Thymus (tissue), 11 donors: ENCODE measurements around the gene ST3GAL4. TPM values are rescaled to one million over a fixed set of nuclear protein-coding genes. Genes with fewer than 3 reads are reported as not detected.
"Not testable (repeated sequence)": the region's sequence is repeated elsewhere in the genome, so short reads cannot be mapped to it uniquely, and the experiment has no call there.

ENCODE experiments used
- DNase-seq, 9 donors: peaks; one replicate each; pipeline ENCODE4 v3.0.0-alpha.2; 2013; ENCODE audit warnings: low spot score in 9 of 9, low read depth in 6 of 9, missing footprints in 1 of 9
- H3K27ac ChIP-seq, 2 donors: one replicate each; pipeline ENCODE4 v1.5.1; 2013; ENCODE audit warnings: control low read depth in 1 of 2, low read depth in 1 of 2, low read length in 1 of 2, mild to moderate bottlenecking in 1 of 2, moderate library complexity in 1 of 2
- H3K27me3 ChIP-seq, 2 donors: one replicate each; pipeline ENCODE4 v1.5.1; 2013; ENCODE audit warnings: low read length in 1 of 2; ENCODE audit not compliant: control insufficient read depth in 2 of 2, insufficient read depth in 1 of 2
- H3K36me3 ChIP-seq, 2 donors: one replicate each; pipeline ENCODE4 v1.5.1; 2013; ENCODE audit warnings: low read length in 1 of 2, mild to moderate bottlenecking in 1 of 2, moderate library complexity in 1 of 2; ENCODE audit not compliant: control insufficient read depth in 2 of 2, insufficient read depth in 2 of 2
- H3K4me1 ChIP-seq, 2 donors: one replicate each; pipeline ENCODE4 v1.5.1; 2013; ENCODE audit warnings: low read length in 2 of 2; ENCODE audit not compliant: control insufficient read depth in 2 of 2, insufficient read depth in 2 of 2
- H3K4me3 ChIP-seq, 2 donors: one replicate each; pipeline ENCODE4 v1.5.1; 2013; ENCODE audit warnings: low read length in 2 of 2, control low read depth in 1 of 2, mild to moderate bottlenecking in 1 of 2
- H3K9me3 ChIP-seq, 2 donors: one replicate each; pipeline ENCODE4 v1.5.1; 2013; ENCODE audit warnings: low read length in 1 of 2, mild to moderate bottlenecking in 1 of 2; ENCODE audit not compliant: control insufficient read depth in 2 of 2, insufficient read depth in 1 of 2
- WGBS: extraction: QIAGEN DNeasy Blood & Tissue Kit; methylation state at CpG from one replicate; pipeline ENCODE4 v1.1.7; 2013; 5-methylcytosine and 5-hydroxymethylcytosine counted together
- polyA plus RNA-seq: library from polyadenylated mRNA; stranded (reverse); fragments of 200-250 nt; gene quantifications from one replicate; pipeline ENCODE4 v1.2.3, GENCODE V29; 2013
- total RNA-seq: library from RNA; stranded (reverse); fragments of 120-200 nt; gene quantifications from one replicate; pipeline ENCODE4 v1.2.4, GENCODE V29; 2013
- donor health status: healthy.

Gene ST3GAL4
- total and polyA plus RNA-seq, 2 donors: 5.9 to 6.1 TPM

DNA sequence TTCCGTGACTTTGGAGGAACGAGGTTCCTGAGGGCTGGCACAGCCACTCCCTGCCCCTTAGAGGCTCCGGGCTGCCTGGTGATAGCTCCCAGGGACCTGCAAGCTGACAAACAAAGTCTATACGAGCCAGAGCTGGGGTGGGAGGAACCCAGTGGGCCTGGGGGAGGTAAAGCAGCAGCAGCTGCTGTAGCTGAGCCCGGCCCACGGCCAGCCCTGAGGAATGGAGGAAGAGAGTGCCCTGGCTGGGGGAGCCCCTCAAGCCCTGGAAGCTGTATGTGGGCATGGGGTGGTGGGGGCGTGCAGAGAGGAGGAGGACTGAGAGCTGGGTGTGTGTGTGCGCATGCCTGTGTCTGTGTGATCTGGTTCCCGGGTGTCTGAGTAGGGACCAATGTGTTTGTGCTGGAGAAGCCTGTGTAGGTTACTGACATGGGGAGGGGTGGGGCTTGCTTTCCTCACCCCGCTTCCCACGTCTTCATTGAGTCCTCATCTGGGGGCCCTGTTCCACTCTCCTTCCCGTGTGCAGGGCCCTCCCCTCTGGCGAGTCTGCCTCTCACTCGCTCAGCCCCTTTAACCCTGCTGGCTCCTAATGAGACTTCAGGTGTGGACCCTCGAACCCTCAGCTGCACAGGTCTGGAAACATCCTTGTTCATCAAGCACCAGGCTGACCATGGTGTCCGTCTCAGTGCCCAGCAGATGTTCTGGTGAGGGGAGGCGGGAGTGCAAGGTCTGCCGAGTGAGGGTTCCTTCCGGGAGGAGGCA lies 10.8 kb downstream of the ST3GAL4 start:
- Histone ChIP-seq H3K4me3 (no peak overlapping the region), H3K27ac (no peak overlapping the region)
- no peak for DNase-seq

DNA sequence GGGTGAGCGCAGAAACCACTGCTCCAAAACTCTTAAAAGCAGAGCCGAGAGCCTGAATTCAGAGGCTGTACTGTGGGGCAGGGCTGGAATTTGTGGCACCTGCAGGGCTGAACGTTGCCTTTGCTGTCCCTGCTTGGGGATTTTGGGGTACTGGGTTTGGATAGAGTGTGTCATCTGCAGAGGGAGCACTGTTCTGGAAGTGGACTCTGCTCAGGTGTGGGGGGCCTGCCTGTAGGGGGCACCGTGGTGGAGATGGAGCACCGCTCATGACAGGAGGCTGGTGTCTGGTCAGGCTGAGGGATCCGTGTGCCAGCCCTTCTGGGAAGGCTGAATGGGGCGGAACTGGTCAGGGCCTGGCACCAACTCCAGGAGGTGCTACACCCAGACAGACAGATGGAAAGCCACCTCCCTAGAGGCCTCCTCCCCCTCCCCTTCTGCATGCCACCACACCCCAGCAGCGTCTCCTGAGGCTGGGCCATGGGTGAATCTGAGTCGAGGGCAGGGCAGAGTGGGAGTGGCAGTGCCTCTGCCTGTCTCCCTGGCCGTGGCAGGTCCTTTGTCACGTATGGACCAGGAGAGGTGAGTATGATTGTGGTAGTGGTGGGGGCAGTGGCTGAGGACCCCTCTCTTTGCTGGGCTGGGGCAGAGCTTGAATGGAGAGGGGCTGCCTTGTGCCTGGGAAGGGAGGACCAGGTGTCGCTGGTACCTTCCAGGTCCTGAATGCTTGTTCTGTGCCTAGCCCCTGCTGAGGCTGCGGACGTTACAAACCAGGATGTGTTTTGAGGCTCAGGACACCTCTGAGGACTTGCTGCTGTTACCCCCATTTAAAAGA lies 11.6 kb downstream of the ST3GAL4 start:
- not testable (repeated sequence) for H3K4me3 ChIP-seq, H3K36me3 ChIP-seq, H3K27me3 ChIP-seq, H3K27ac ChIP-seq, DNase-seq, H3K9me3 ChIP-seq
- peaks cover 0 to 13% of the 10 kb centered on the region in 2 donors for H3K4me1 ChIP-seq
- 84% methylated on average over 14 of the region's 14 CpGs for WGBS

More for the DNA sequence above, 10.8 kb downstream of the ST3GAL4 start:
- peaks cover 0 to 13% of the 10 kb centered on the region in 2 donors for H3K4me1 ChIP-seq
- no peaks in the 10 kb centered on the region for H3K9me3 ChIP-seq
- no peaks in the 10 kb centered on the region for H3K36me3 ChIP-seq
- 79% methylated on average over 19 of the region's 19 CpGs for WGBS
- no peaks in the 10 kb centered on the region for H3K27me3 ChIP-seq

DNA sequence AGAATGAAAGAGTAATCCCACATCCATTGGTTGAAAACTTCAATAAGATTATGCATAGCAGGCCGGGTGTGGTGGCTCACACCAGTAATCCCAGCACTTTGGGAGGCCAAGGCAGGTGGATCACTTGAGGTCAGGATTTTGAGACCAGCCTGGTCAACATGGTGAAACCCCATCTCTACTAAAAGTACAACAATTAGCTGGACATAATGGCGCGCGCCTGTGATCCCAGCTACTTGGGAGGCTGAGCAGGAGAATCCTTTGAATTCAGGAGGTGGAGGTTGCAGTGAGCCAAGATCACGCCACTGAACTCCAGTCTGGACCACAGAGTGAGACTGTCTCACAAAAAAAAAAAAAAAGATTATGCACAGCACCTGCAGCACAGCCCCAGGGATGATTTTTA lies 12.3 kb downstream of the ST3GAL4 start:
- DNase-seq, H3K27ac ChIP-seq, H3K27me3 ChIP-seq, H3K36me3 ChIP-seq, H3K4me3 ChIP-seq, H3K9me3 ChIP-seq: not testable (repeated sequence)
- WGBS: 96% methylated on average over 5 of the region's 5 CpGs
- H3K4me1 ChIP-seq: peaks cover 0 to 13% of the 10 kb centered on the region in 2 donors

DNA sequence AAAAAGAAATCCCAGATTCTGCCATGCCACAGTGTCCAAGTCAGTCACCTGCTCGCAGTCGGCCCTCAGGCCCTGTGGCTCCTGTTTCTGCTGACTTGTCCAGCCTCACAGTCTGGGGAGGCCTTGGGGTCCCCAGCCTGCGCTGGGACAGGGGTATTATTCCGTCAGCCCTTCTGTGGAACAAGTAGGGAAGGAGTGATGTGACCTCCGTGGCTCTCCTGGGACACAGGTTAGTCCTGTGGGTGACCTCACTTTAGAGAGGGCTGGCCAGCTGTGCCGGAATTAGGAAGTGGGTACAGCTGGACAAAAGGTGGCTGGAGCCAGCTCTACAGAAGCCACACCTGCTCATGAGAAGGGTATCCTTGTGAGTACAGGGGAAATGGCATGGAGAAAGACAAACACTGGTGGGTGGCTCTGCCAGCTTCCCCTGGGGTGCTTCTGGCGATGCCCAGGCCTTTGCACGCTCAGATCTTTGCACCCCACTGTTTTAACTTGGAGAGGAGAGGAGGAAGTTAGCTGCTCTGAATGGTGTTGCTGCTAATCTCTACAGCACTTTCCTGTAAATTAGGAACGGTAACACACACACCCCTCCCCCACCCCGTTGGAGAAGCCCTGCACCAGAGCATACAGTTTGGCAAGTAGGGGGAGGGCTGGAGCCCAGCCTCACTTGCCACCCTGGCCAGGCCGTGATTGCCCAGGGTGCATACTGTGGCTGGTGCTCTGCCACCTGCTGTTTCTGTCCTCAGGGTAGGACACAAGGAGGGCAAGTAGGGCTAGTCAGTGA lies 13.0 kb downstream of the ST3GAL4 start:
- H3K9me3 ChIP-seq, H3K4me3 ChIP-seq, H3K27me3 ChIP-seq, H3K36me3 ChIP-seq, DNase-seq, H3K27ac ChIP-seq: not testable (repeated sequence)
- 44% methylated on average over 11 of the region's 11 CpGs for WGBS
- H3K4me1 ChIP-seq: peaks cover 0 to 13% of the 10 kb centered on the region in 2 donors

DNA sequence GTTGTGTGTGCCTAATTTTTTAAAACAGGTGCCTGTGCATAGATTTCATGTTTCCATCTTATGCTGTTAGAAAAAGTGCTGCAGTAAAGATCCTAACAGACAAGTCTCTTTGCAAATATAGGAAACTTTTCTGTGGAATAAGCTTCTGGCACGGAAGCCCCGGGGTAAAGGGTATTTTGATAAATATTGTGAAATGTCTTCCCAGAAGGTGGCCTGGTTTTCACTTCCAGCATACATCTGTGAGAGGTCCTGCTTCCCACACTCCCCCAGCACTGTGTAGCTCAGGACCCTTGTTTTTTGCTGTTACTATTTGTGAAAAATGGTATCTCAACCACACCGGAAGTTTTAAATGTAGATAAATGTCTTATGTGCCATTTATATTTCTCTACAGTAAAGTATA lies 14.5 kb downstream of the ST3GAL4 start:
- 72% methylated on average over 3 of the region's 3 CpGs for WGBS
- Histone ChIP-seq H3K27ac (no peak overlapping the region), H3K9me3 (no peaks in the 10 kb centered on the region), H3K36me3 (no peaks in the 10 kb centered on the region), H3K27me3 (no peaks in the 10 kb centered on the region), H3K4me1 (peaks cover 0 to 13% of the 10 kb centered on the region in 2 donors), H3K4me3 (no peak overlapping the region)
- no peak for DNase-seq

DNA sequence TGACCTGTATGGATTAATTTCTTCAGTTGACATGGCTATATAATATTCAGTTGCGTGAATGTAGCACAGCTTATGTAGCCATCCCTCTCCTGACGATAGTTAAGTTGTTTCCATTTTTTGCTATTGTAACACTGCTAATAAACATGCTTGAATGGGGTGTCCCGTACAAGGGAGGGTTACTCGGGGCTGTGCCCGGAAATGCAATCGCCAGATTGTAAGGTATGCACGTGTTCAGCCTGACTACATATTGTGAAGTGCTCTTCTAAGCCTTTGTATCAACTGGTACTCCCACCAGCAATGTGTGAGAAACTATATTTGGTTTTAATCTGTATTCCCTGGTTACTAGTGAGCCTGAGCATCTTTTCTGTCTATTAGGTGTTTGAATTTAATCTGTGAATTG lies 16.1 kb downstream of the ST3GAL4 start:
- 97% methylated on average over 7 of the region's 7 CpGs for WGBS
- no peak overlapping the region for H3K27ac ChIP-seq
- no peak for DNase-seq

DNA sequence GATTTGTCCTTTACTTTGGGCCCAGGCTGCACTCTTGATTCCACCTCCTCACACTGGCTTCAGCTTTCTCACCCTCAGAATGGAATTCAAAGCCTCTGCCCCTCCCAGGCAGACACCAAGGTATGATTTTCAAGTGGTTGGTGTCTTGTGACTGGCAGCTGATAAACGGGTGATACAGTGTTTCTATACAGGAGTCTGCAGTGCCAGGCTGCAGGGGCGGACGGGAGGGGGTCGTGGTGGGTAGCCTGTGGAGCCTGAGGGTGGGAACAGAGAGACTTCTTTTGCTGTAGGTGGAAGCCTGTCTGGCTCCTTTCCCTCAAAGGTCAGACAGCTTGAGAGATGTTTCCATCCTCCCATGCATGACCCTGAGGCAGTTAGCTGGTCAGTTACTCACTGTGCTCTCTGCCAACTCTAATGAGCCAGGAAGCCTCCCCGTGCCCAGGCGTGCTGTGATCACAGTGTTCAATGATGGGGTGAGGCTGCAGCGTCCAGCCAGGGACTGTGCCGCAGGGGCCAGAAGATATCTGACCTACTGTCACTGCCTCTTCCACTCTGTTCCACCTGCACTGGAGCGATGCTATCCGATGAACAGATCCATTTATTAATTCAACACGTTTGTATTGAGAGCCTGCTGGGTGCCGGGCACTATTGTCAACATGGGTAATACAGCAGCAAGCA lies 18.0 kb downstream of the ST3GAL4 start:
- not testable (repeated sequence) for H3K9me3 ChIP-seq, DNase-seq, H3K4me1 ChIP-seq, H3K4me3 ChIP-seq, H3K27ac ChIP-seq, H3K27me3 ChIP-seq, H3K36me3 ChIP-seq
- 83% methylated on average over 12 of the region's 12 CpGs for WGBS

More for the DNA sequence above, 16.1 kb downstream of the ST3GAL4 start:
- Histone ChIP-seq H3K9me3 (no peaks in the 10 kb centered on the region), H3K27me3 (no peaks in the 10 kb centered on the region), H3K4me3 (no peak overlapping the region), H3K4me1 (peaks cover 0 to 13% of the 10 kb centered on the region in 2 donors), H3K36me3 (no peaks in the 10 kb centered on the region)

DNA sequence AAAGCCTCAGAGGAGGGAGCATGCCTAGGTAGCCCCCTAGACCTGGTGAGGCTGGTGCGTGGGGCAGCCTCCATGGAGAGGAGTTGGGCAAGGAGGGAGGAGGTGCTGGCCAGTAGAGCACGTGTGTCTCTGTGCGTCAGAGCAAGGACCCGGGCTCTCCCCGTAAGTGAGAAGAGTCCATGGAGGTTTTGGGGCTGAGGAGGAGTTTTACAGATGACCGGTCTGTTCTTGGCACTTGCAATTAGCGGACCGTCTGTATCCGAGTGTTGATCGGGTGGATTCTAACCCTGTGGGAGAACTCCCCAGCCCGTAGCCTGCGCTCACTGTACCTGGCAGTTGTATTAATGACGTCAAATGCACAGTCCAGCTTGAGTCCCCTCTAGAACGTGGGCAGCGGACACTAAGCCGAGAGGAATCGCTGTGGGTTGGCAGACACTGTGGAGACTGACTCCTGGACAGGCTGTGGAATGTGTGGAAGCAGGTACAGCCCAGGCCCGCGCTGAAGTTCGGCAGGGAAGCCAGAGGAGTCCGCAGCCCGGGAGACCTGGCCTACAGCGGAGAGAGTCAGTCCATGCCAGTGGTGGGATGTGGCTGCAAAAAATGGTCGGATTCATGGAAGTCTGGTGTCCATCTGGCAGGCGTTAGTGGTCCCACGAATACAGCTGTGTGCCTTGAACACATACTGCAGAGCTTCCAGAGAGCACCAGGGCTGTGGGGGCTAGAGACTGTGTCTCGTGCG lies 19.2 kb downstream of the ST3GAL4 start:
- not testable (repeated sequence) for H3K36me3 ChIP-seq, H3K9me3 ChIP-seq, H3K4me1 ChIP-seq, DNase-seq, H3K27me3 ChIP-seq, H3K4me3 ChIP-seq, H3K27ac ChIP-seq
- 98% methylated on average over 20 of the region's 28 CpGs for WGBS
